Mesodermal cell (in vitro differentiated cells): Measurements from ENCODE around the gene CD48.

ENCODE experiments used
- H3K27ac ChIP-seq: 2 replicates; pipeline ENCODE4 v1.7.0; 2013; ENCODE audit warnings: mild to moderate bottlenecking, low read depth, low read length, moderate library complexity; ENCODE audit not compliant: severe bottlenecking
- H3K36me3 ChIP-seq: 2 replicates; pipeline ENCODE4 v1.7.1; 2013; ENCODE audit warnings: mild to moderate bottlenecking, low read length, moderate library complexity; ENCODE audit not compliant: control insufficient read depth, insufficient read depth
- H3K4me1 ChIP-seq: one replicate; pipeline ENCODE4 v1.7.1; 2013; ENCODE audit warnings: mild to moderate bottlenecking, low read length; ENCODE audit not compliant: insufficient read depth, control insufficient read depth, poor library complexity, severe bottlenecking
- H3K4me3 ChIP-seq: 2 replicates; pipeline ENCODE4 v1.7.0; 2013; ENCODE audit warnings: low read length, control low read depth, mild to moderate bottlenecking; ENCODE audit not compliant: insufficient read depth, poor library complexity, severe bottlenecking; ENCODE audit errors: extremely low read depth
- H3K9me3 ChIP-seq: 2 replicates; pipeline ENCODE4 v1.7.1; 2013; ENCODE audit warnings: mild to moderate bottlenecking, low read length, moderate library complexity; ENCODE audit not compliant: control insufficient read depth
- WGBS, 2 experiments: methylation state at CpG; one replicate each; pipeline ENCODE4 v1.1.5; 2013; ENCODE audit warnings: missing lambda C conversion rate in 2 of 2; ENCODE audit not compliant: insufficient coverage in 2 of 2; 5-methylcytosine and 5-hydroxymethylcytosine counted together

The CD48 gene

GRCh38 chr1:160750608-160751007 lies 39.0 kb upstream of the CD48 start:
- H3K4me3 ChIP-seq = no peak overlapping the region
- no peaks in the 10 kb centered on the region for H3K9me3 ChIP-seq
- WGBS, 2 experiments = 80 to 100% methylated on average over 1 to 2 of the region's 2 CpGs
- H3K4me1 ChIP-seq = no peaks in the 10 kb centered on the region
- H3K36me3 ChIP-seq = no peaks in the 10 kb centered on the region
- no peak overlapping the region for H3K27ac ChIP-seq

GRCh38 chr1:160748878-160749269 lies 37.3 kb upstream of the CD48 start:
- Histone ChIP-seq H3K4me3 (no peak overlapping the region), H3K4me1 (no peaks in the 10 kb centered on the region), H3K9me3 (no peaks in the 10 kb centered on the region), H3K27ac (no peak overlapping the region), H3K36me3 (no peaks in the 10 kb centered on the region)
- WGBS, 2 experiments = no CpG with 5 or more reads among the region's 1 CpG

- H3K9me3 ChIP-seq = no peaks in the 10 kb centered on the region
- no peaks in the 10 kb centered on the region for H3K4me1 ChIP-seq
- no peak overlapping the region for H3K4me3 ChIP-seq
- 94 to 96% methylated on average over 3 to 5 of the region's 10 CpGs for WGBS, 2 experiments
- H3K27ac ChIP-seq = no peak overlapping the region
- H3K36me3 ChIP-seq = no peaks in the 10 kb centered on the region
These were observed 36.7 kb upstream of the CD48 start for GRCh38 chr1:160748181-160748877.

GRCh38 chr1:160747717-160748116 lies 36.1 kb upstream of the CD48 start:
- Histone ChIP-seq H3K9me3 (no peaks in the 10 kb centered on the region), H3K27ac (no peak overlapping the region), H3K4me1 (no peaks in the 10 kb centered on the region), H3K36me3 (no peaks in the 10 kb centered on the region), H3K4me3 (no peak overlapping the region)

GRCh38 chr1:160746836-160747500 lies 35.3 kb upstream of the CD48 start:
- no peaks in the 10 kb centered on the region for H3K9me3 ChIP-seq
- no peak overlapping the region for H3K27ac ChIP-seq
- no peaks in the 10 kb centered on the region for H3K4me1 ChIP-seq
- 63 to 100% methylated on average over 1 to 3 of the region's 7 CpGs for WGBS, 2 experiments
- no peak overlapping the region for H3K4me3 ChIP-seq
- H3K36me3 ChIP-seq = no peaks in the 10 kb centered on the region

- no peaks in the 10 kb centered on the region for H3K9me3 ChIP-seq
- no peaks in the 10 kb centered on the region for H3K36me3 ChIP-seq
- H3K27ac ChIP-seq = no peak overlapping the region
- no peak overlapping the region for H3K4me3 ChIP-seq
- H3K4me1 ChIP-seq = no peaks in the 10 kb centered on the region
- no CpG with 5 or more reads among the region's 1 CpG for WGBS, 2 experiments
These were observed 33.9 kb upstream of the CD48 start for GRCh38 chr1:160745551-160745950.

- H3K27ac ChIP-seq = no peak overlapping the region
- H3K36me3 ChIP-seq = no peaks in the 10 kb centered on the region
- no peak overlapping the region for H3K4me3 ChIP-seq
- WGBS, 2 experiments = 41 to 60% methylated on average over 2 to 3 of the region's 5 CpGs
- no peaks in the 10 kb centered on the region for H3K4me1 ChIP-seq
- no peaks in the 10 kb centered on the region for H3K9me3 ChIP-seq
These were observed 33.4 kb upstream of the CD48 start for GRCh38 chr1:160744852-160745520.

- Histone ChIP-seq H3K9me3 (no peaks in the 10 kb centered on the region), H3K36me3 (no peaks in the 10 kb centered on the region), H3K4me1 (no peaks in the 10 kb centered on the region), H3K4me3 (no peak overlapping the region), H3K27ac (no peak overlapping the region)
- WGBS, 2 experiments = 96 to 100% methylated on average over 3 of the region's 7 CpGs
These were observed 32.7 kb upstream of the CD48 start for GRCh38 chr1:160744199-160744851.

- H3K36me3 ChIP-seq = no peaks in the 10 kb centered on the region
- 100% methylated on average over 1 of the region's 3 CpGs for WGBS, 2 experiments
- no peak overlapping the region for H3K27ac ChIP-seq
- no peaks in the 10 kb centered on the region for H3K9me3 ChIP-seq
- no peaks in the 10 kb centered on the region for H3K4me1 ChIP-seq
- H3K4me3 ChIP-seq = no peak overlapping the region
These were observed 31.6 kb upstream of the CD48 start for GRCh38 chr1:160743266-160743665.

- no peaks in the 10 kb centered on the region for H3K4me1 ChIP-seq
- H3K9me3 ChIP-seq = no peaks in the 10 kb centered on the region
- no peak overlapping the region for H3K4me3 ChIP-seq
- no peak overlapping the region for H3K27ac ChIP-seq
- WGBS, 2 experiments = 89 to 96% methylated on average over 3 of the region's 8 CpGs
- no peaks in the 10 kb centered on the region for H3K36me3 ChIP-seq
These were observed 31.0 kb upstream of the CD48 start for GRCh38 chr1:160742428-160743127.
